ENCODE measurements around the gene GPD2. TPM values are rescaled to one million over a fixed set of nuclear protein-coding genes. Genes with fewer than 3 reads are reported as not detected.

Gene GPD2
- 112 TPM for total RNA-seq

DNA sequence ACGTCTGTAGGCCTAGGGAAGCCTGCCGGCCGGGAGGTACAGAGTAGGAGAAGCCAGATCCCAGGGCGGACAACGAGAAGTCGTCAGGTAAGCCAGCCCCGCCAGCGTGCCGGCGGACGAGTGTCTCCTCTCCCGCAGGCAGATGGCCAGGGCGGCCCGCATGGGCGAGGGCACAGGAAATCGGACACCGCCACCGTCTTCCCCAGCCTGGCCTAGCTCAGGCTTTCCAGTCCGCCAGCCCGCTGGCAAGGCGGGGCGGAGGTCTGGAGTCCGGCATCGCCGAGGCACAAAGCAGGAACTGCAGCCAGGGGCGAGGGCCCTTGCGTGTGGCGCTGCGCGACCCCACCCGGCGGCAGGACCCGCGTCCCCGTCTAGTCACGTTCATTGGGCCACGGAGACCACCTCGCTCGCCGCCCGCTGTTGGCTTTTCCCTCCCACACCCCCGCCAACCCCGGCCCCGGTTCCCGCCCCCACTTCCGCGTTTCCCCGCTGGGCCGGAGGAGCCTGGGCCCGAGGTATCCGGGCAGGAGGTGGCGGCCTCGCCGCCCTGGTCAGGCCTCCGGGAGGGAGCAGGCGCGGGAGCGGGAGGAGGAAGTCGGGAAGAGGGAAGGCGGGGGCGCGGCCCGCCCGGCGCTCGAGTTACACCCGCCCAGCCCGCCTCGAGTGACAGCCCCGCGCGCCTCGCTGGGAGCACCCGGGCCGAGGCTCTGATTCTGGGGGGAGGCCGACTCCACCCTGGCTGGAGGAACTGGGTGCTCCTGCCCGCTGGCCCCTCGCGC is at the start of gene GPD2:
GPD2 (plus strand) TSS at position 662 of the 779 bp plus-strand sequence. CDS start 39,727 bp downstream, outside the sequence.

Other genes with a start within 250 kb of the GPD2 start
- 2.5 TPM for gene NR4A2, start 103.7 kb upstream of the GPD2 start, total RNA-seq